ENCODE data around the gene PPIB.

PPIB gene

GRCh38 chr15:64138331-64138941, 24.4 kb downstream of the PPIB start:
- H3K27ac ChIP-seq (ENCODE audit: low read depth in 2 of 2, low read length in 2 of 2): no peak overlapping the region
- peaks cover 60 to 63% of the 10 kb centered on the region in 2 donors for H3K36me3 ChIP-seq (ENCODE audit: control insufficient read depth in 2 of 2, insufficient read depth in 2 of 2, low read length in 2 of 2)
- no peak overlapping the region for H3K9ac ChIP-seq (ENCODE audit: low read depth in 1 of 2, low read length in 2 of 2)

GRCh38 chr15:64137226-64137833, 25.5 kb downstream of the PPIB start:
- peaks cover 56 to 63% of the 10 kb centered on the region in 2 donors for H3K36me3 ChIP-seq (ENCODE audit: control insufficient read depth in 2 of 2, insufficient read depth in 2 of 2, low read length in 2 of 2)
- H3K4me1 ChIP-seq (ENCODE audit: control insufficient read depth in 2 of 2, insufficient read depth in 2 of 2, low read length in 2 of 2): no peaks in the 10 kb centered on the region
- no peak overlapping the region for H3K9ac ChIP-seq (ENCODE audit: low read depth in 1 of 2, low read length in 2 of 2)
- H3K9me3 ChIP-seq (ENCODE audit: control insufficient read depth in 2 of 2, low read length in 2 of 2): no peaks in the 10 kb centered on the region
- no peak overlapping the region for H3K4me3 ChIP-seq (ENCODE audit: low read length in 2 of 2)
- H3K27me3 ChIP-seq (ENCODE audit: control insufficient read depth in 2 of 2, insufficient read depth in 2 of 2, low read length in 2 of 2): no peaks in the 10 kb centered on the region
- no peak overlapping the region for H3K27ac ChIP-seq (ENCODE audit: low read depth in 2 of 2, low read length in 2 of 2)

More at GRCh38 chr15:64138331-64138941, 24.4 kb downstream of the PPIB start:
- Histone ChIP-seq H3K27me3 (ENCODE audit: control insufficient read depth in 2 of 2, insufficient read depth in 2 of 2, low read length in 2 of 2) (no peaks in the 10 kb centered on the region), H3K9me3 (ENCODE audit: control insufficient read depth in 2 of 2, low read length in 2 of 2) (no peaks in the 10 kb centered on the region), H3K4me3 (ENCODE audit: low read length in 2 of 2) (no peak overlapping the region), H3K4me1 (ENCODE audit: control insufficient read depth in 2 of 2, insufficient read depth in 2 of 2, low read length in 2 of 2) (no peaks in the 10 kb centered on the region)

- H3K4me3 ChIP-seq (ENCODE audit: low read length in 2 of 2): no peak overlapping the region
- H3K27me3 ChIP-seq (ENCODE audit: control insufficient read depth in 2 of 2, insufficient read depth in 2 of 2, low read length in 2 of 2): no peaks in the 10 kb centered on the region
- H3K27ac ChIP-seq (ENCODE audit: low read depth in 2 of 2, low read length in 2 of 2): no peak overlapping the region
- no peak overlapping the region for H3K9ac ChIP-seq (ENCODE audit: low read depth in 1 of 2, low read length in 2 of 2)
- peaks cover 63 to 68% of the 10 kb centered on the region in 2 donors for H3K36me3 ChIP-seq (ENCODE audit: control insufficient read depth in 2 of 2, insufficient read depth in 2 of 2, low read length in 2 of 2)
- H3K9me3 ChIP-seq (ENCODE audit: control insufficient read depth in 2 of 2, low read length in 2 of 2): no peaks in the 10 kb centered on the region
- H3K4me1 ChIP-seq (ENCODE audit: control insufficient read depth in 2 of 2, insufficient read depth in 2 of 2, low read length in 2 of 2): no peaks in the 10 kb centered on the region
Measured at GRCh38 chr15:64136347-64136746, 26.5 kb downstream of the PPIB start.

GRCh38 chr15:64134345-64134829, 28.4 kb downstream of the PPIB start:
- Histone ChIP-seq H3K27ac (ENCODE audit: low read depth in 2 of 2, low read length in 2 of 2) (no peak overlapping the region), H3K9ac (ENCODE audit: low read depth in 1 of 2, low read length in 2 of 2) (no peak overlapping the region)

GRCh38 chr15:64133623-64134344, 29.0 kb downstream of the PPIB start:
- Histone ChIP-seq H3K27ac (ENCODE audit: low read depth in 2 of 2, low read length in 2 of 2) (no peak overlapping the region), H3K9me3 (ENCODE audit: control insufficient read depth in 2 of 2, low read length in 2 of 2) (no peaks in the 10 kb centered on the region), H3K27me3 (ENCODE audit: control insufficient read depth in 2 of 2, insufficient read depth in 2 of 2, low read length in 2 of 2) (no peaks in the 10 kb centered on the region), H3K36me3 (ENCODE audit: control insufficient read depth in 2 of 2, insufficient read depth in 2 of 2, low read length in 2 of 2) (peaks cover 80 to 85% of the 10 kb centered on the region in 2 donors), H3K4me3 (ENCODE audit: low read length in 2 of 2) (no peak overlapping the region), H3K9ac (ENCODE audit: low read depth in 1 of 2, low read length in 2 of 2) (no peak overlapping the region), H3K4me1 (ENCODE audit: control insufficient read depth in 2 of 2, insufficient read depth in 2 of 2, low read length in 2 of 2) (no peaks in the 10 kb centered on the region)

More at GRCh38 chr15:64134345-64134829, 28.4 kb downstream of the PPIB start:
- Histone ChIP-seq H3K36me3 (ENCODE audit: control insufficient read depth in 2 of 2, insufficient read depth in 2 of 2, low read length in 2 of 2) (peaks cover 77 to 82% of the 10 kb centered on the region in 2 donors), H3K4me1 (ENCODE audit: control insufficient read depth in 2 of 2, insufficient read depth in 2 of 2, low read length in 2 of 2) (no peaks in the 10 kb centered on the region), H3K27me3 (ENCODE audit: control insufficient read depth in 2 of 2, insufficient read depth in 2 of 2, low read length in 2 of 2) (no peaks in the 10 kb centered on the region), H3K4me3 (ENCODE audit: low read length in 2 of 2) (no peak overlapping the region), H3K9me3 (ENCODE audit: control insufficient read depth in 2 of 2, low read length in 2 of 2) (no peaks in the 10 kb centered on the region)

GRCh38 chr15:64132217-64132616, 30.6 kb downstream of the PPIB start:
- peaks cover 81 to 88% of the 10 kb centered on the region in 2 donors for H3K36me3 ChIP-seq (ENCODE audit: control insufficient read depth in 2 of 2, insufficient read depth in 2 of 2, low read length in 2 of 2)
- H3K4me1 ChIP-seq (ENCODE audit: control insufficient read depth in 2 of 2, insufficient read depth in 2 of 2, low read length in 2 of 2): no peaks in the 10 kb centered on the region
- no peaks in the 10 kb centered on the region for H3K9me3 ChIP-seq (ENCODE audit: control insufficient read depth in 2 of 2, low read length in 2 of 2)
- no peaks in the 10 kb centered on the region for H3K27me3 ChIP-seq (ENCODE audit: control insufficient read depth in 2 of 2, insufficient read depth in 2 of 2, low read length in 2 of 2)
- H3K27ac ChIP-seq (ENCODE audit: low read depth in 2 of 2, low read length in 2 of 2): no peak overlapping the region
- H3K9ac ChIP-seq (ENCODE audit: low read depth in 1 of 2, low read length in 2 of 2): no peak overlapping the region
- no peak overlapping the region for H3K4me3 ChIP-seq (ENCODE audit: low read length in 2 of 2)

- H3K4me1 ChIP-seq (ENCODE audit: control insufficient read depth in 2 of 2, insufficient read depth in 2 of 2, low read length in 2 of 2): no peaks in the 10 kb centered on the region
- no peak overlapping the region for H3K4me3 ChIP-seq (ENCODE audit: low read length in 2 of 2)
- H3K27ac ChIP-seq (ENCODE audit: low read depth in 2 of 2, low read length in 2 of 2): no peak overlapping the region
- H3K36me3 ChIP-seq (ENCODE audit: control insufficient read depth in 2 of 2, insufficient read depth in 2 of 2, low read length in 2 of 2): peaks cover 80 to 87% of the 10 kb centered on the region in 2 donors
- H3K27me3 ChIP-seq (ENCODE audit: control insufficient read depth in 2 of 2, insufficient read depth in 2 of 2, low read length in 2 of 2): no peaks in the 10 kb centered on the region
- no peak overlapping the region for H3K9ac ChIP-seq (ENCODE audit: low read depth in 1 of 2, low read length in 2 of 2)
- H3K9me3 ChIP-seq (ENCODE audit: control insufficient read depth in 2 of 2, low read length in 2 of 2): no peaks in the 10 kb centered on the region
Measured at GRCh38 chr15:64131547-64131946, 31.3 kb downstream of the PPIB start.

- H3K4me3 ChIP-seq (ENCODE audit: low read length in 2 of 2): no peak overlapping the region
- H3K9ac ChIP-seq (ENCODE audit: low read depth in 1 of 2, low read length in 2 of 2): no peak overlapping the region
- peaks cover 79 to 85% of the 10 kb centered on the region in 2 donors for H3K36me3 ChIP-seq (ENCODE audit: control insufficient read depth in 2 of 2, insufficient read depth in 2 of 2, low read length in 2 of 2)
- no peaks in the 10 kb centered on the region for H3K9me3 ChIP-seq (ENCODE audit: control insufficient read depth in 2 of 2, low read length in 2 of 2)
- no peaks in the 10 kb centered on the region for H3K27me3 ChIP-seq (ENCODE audit: control insufficient read depth in 2 of 2, insufficient read depth in 2 of 2, low read length in 2 of 2)
- H3K4me1 ChIP-seq (ENCODE audit: control insufficient read depth in 2 of 2, insufficient read depth in 2 of 2, low read length in 2 of 2): no peaks in the 10 kb centered on the region
- no peak overlapping the region for H3K27ac ChIP-seq (ENCODE audit: low read depth in 2 of 2, low read length in 2 of 2)
Measured at GRCh38 chr15:64130159-64130558, 32.7 kb downstream of the PPIB start.

- Histone ChIP-seq H3K27me3 (ENCODE audit: control insufficient read depth in 2 of 2, insufficient read depth in 2 of 2, low read length in 2 of 2) (no peaks in the 10 kb centered on the region), H3K36me3 (ENCODE audit: control insufficient read depth in 2 of 2, insufficient read depth in 2 of 2, low read length in 2 of 2) (peaks cover 82 to 83% of the 10 kb centered on the region in 2 donors), H3K4me1 (ENCODE audit: control insufficient read depth in 2 of 2, insufficient read depth in 2 of 2, low read length in 2 of 2) (no peaks in the 10 kb centered on the region), H3K4me3 (ENCODE audit: low read length in 2 of 2) (no peak overlapping the region), H3K9ac (ENCODE audit: low read depth in 1 of 2, low read length in 2 of 2) (no peak overlapping the region), H3K27ac (ENCODE audit: low read depth in 2 of 2, low read length in 2 of 2) (no peak overlapping the region), H3K9me3 (ENCODE audit: control insufficient read depth in 2 of 2, low read length in 2 of 2) (no peaks in the 10 kb centered on the region)
Measured at GRCh38 chr15:64127521-64128270, 35.1 kb downstream of the PPIB start.

Measured in mucosa of rectum (tissue), 2 donors.